NCI-H1092 (cell line): ENCODE data around the gene FAM181A.

Experiments
- DNase-seq: peaks from one replicate; lab custom pipeline; 2025; lab: John Stamatoyannopoulos, UW

Gene FAM181A

DNA sequence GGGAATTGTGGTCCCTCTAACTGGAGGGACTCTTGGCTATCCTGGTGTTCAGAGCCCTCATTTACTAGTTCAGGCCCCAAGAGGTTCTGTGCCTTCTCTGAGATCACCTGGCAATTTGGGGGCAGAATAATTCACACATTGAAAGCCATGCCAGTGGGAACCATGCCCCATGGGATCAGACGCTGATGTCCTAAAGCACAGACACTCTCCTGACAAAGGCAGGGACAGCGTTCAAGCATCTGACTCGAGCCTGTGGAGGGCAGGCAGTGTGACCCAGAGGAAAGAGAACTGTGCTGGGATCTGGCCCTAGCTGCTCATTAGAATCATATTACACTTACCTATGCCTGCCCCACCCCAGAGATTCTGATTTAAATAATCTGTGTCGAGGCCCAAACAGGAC is 51.6 kb downstream of the FAM181A start:
- DNase-seq: no peak
